Jurkat, Clone E6-1 (cell line): Measurements from ENCODE around the gene PCSK7.

Experiments
- DNase-seq: peaks from one replicate; pipeline ENCODE4 v3.0.0-alpha.2; 2011; ENCODE audit warnings: low read depth, low spot score
- H3K4me3 ChIP-seq: 2 replicates; pipeline ENCODE4 v1.5.1; 2011; ENCODE audit warnings: mild to moderate bottlenecking, low read length, control low read depth, moderate library complexity

PCSK7 gene

DNA sequence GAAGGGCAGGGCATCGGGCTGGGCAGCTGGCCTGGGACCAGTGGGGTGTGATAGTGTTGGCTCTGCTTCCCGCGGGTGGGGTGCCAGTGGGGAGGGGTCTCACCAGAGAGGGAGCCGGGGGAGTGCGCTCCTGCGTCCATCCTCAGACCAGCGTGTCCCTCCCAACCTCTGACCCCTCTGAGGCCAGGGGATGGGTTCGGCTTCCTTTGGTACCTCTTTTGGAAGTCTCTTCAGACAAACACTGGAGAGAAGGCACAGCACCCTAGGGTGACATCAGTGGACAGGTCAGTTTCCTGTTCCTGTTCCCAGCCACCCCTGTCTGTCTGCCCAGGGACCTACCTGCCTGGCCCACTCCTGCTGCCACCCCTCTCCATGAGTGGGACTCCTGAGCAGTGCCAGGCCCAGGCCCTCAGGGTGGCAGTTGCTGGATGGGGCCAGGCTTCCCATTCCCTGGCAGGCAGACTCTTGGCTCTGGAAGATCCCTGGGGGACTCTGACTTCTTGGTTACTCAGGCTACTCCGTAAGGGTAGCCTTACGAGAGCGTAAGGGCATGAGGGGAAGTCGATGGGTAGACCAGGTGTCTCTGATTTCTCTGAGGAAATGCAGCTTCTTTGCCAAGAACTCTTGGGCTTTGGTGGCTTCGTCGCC, 30.1 kb downstream of the PCSK7 start:
- DNase-seq: no peak
- H3K4me3 ChIP-seq: no peak overlapping the region

DNA sequence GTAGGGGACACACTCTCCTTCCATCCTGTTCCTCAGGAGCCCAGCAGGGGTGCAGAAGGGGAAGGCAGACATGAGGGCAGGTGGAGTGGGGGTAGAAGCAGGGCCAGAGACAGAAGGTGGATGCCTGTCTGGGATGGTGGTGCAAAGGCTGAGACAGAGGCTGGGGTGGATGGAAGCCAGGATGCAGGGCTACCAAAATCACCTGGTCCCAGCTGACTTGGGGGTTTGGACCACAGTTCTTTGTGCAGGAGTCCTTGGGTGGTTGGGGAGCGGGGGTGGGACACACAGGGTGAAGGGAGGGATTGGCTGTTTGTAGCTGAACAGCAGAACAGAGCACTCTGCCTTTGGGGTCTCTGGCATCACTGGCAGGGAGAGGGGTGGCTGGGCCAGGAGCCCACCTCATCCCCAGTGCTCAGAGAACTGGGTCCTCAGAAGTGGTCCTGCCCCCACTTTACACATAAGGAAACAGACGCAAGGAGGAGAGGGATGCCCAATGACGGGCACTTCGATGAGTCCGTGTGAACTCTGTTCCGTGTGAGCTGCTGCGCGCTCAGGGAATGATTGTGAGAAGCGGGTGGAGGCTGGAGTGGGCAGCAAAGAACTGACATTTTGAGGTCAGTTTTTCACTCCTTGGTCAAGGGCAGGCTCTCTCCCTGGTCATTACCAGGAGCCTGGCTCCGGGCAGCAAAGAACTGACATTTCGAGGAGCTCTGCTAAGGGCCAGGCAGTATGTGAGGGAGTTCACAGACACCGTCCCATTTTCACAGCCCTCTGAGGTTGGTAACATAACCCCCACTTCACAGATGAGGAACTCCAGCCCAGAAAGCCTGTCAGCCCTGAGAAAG, 30.8 kb downstream of the PCSK7 start:
- no peak for DNase-seq
- no peak overlapping the region for H3K4me3 ChIP-seq

DNA sequence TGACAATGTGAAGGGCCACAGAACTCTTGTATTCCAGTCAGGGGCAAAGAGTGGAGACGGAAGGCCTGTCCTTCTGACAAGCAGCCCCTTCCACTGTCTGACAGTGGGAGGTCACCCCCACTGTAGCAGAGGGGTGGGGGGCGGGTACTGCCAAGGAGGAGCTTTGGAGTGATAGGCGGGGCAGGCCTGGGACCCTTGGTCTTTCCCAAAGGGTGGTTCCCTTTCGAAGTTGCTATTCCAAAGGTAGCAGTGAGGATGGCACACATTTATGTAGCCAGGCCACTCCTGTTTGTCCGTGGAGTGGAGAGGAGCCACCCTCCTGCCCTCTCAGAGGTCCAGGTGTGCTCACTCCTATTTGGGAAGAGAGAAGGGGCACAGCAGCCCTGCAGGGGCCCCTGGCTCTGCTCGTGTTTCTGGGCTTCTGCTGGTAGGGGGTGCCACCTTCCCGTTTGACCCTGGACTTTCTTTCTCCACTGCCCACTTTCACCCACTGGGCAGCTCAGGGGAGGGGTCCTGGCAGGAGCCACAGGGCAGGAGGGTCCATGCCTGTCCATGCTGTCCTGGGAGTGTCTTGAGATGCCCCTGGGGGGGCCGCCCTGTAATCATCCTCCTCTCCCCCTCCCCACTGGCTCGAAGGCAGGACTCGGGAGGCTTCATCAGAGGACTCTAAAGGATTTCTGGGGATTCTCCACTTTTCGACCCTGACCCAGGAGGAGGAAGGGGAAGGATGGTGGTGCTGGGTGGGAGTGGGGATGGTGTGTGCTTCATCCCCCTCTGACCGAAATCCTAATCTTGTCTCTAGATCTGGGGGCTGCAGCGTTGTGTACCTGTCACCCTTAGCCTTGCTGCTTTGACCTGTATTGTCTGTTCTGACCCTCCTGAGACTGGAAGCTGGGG, 31.7 kb downstream of the PCSK7 start:
- no peak overlapping the region for H3K4me3 ChIP-seq
- DNase-seq: no peak

DNA sequence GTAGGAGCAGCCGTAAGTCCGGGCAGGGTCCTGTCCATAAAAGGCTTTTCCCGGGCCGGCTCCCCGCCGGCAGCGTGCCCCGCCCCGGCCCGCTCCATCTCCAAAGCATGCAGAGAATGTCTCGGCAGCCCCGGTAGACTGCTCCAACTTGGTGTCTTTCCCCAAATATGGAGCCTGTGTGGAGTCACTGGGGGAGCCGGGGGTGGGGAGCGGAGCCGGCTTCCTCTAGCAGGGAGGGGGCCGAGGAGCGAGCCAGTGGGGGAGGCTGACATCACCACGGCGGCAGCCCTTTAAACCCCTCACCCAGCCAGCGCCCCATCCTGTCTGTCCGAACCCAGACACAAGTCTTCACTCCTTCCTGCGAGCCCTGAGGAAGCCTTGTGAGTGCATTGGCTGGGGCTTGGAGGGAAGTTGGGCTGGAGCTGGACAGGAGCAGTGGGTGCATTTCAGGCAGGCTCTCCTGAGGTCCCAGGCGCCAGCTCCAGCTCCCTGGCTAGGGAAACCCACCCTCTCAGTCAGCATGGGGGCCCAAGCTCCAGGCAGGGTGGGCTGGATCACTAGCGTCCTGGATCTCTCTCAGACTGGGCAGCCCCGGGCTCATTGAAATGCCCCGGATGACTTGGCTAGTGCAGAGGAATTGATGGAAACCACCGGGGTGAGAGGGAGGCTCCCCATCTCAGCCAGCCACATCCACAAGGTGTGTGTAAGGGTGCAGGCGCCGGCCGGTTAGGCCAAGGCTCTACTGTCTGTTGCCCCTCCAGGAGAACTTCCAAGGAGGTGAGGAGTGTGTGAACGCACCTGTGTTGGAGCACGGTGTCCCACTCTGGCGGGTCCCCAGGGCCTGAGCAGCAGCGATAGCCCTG, 32.6 kb downstream of the PCSK7 start, which contains the start of gene TAGLN:
Gene TAGLN (plus strand): TSS at position 318 of the 863 bp plus-strand sequence. CDS start 3,644 bp downstream, outside the sequence.
- H3K4me3 ChIP-seq: no peak within 1 kb of the TSS
- DNase-seq: no peak

DNA sequence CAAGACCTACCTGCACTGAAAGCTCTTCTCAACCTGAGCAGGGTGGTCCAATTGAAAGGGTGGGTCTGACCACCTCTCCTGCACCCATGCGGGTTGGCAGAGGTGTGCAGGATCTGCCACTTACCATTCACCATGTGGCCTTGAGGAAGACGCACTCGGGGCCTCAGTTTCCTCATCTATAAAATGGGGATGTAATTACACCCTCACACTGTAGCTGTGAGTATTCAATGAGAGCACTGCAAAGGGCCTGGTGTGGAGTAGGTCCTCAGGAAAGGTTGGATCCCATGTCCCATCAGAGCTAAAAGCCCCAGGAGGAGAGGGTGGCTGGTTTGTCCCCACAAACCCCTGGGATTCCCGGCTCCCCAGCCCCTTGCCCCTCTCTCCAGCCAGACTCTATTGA, 33.3 kb downstream of the PCSK7 start:
- DNase-seq: no peak
- H3K4me3 ChIP-seq: no peak overlapping the region

DNA sequence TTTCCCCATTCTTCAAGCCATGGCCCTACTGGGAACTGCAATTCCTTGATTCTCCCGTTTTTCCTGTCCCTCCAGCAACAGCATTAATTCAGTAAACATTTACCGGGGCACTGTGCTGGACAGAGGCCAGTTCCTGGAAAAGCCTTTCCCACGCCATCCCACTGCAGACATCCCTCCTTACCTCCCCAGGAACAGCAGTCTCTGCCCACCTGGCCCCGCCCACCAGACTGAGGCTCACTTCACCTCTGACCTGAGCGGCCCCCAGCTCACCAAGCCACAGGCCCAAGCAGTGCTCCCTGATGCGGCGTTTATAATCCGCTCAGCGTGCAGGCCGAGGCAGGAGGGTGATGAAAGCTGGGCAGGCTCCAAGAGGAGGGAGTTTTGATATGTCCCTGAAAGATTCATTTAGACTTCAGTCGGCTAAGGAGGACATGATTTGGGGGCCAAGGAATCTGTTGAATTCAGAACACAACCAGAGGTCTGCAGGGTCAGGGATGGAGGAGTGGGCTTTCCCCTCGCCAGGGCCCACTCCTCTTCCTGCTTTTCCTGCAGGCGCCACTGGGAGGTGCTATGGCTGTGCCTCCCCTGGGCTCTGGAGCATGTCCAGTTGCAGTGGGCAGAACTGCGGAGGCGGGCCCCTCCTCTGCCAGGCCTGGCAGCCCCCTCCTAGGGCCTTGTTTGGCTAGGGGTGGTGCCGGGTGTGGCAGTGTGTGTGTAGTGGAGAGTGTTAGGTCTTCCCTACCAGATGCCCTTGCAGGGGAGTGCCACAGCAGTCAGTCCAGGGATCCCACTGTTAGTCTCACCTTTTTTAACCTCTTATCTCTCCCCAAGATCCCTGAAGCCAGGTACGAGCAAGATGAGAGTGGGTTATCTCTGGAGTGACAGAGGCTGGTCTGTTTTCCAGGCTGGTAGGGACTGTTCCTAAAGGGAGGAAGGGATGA, 34.1 kb downstream of the PCSK7 start:
- H3K4me3 ChIP-seq: no peak overlapping the region
- no peak for DNase-seq

GRCh38 chr11:117197006-117197405, 34.9 kb downstream of the PCSK7 start:
- no peak for DNase-seq
- H3K4me3 ChIP-seq: no peak overlapping the region

DNA sequence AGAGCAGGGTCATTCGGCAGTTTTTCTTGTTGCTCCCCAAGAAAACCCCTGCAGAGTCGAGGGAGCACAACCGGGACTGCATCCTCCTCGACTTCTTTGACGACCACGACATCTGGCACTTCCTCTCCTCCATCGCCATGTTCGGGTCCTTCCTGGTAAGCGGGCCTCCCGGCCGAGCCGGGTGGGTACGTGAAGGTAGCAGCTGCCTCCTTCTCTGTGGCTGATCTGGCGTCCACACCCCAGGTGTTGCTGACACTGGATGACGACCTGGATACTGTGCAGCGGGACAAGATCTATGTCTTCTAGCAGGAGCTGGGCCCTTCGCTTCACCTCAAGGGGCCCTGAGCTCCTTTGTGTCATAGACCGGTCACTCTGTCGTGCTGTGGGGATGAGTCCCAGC, 36.1 kb downstream of the PCSK7 start:
- H3K4me3 ChIP-seq: no peak overlapping the region
- DNase-seq: no peak

- DNase-seq: no peak
- H3K4me3 ChIP-seq: no peak overlapping the region
Measured at GRCh38 chr11:117195258-117195657, 36.6 kb downstream of the PCSK7 start.

DNA sequence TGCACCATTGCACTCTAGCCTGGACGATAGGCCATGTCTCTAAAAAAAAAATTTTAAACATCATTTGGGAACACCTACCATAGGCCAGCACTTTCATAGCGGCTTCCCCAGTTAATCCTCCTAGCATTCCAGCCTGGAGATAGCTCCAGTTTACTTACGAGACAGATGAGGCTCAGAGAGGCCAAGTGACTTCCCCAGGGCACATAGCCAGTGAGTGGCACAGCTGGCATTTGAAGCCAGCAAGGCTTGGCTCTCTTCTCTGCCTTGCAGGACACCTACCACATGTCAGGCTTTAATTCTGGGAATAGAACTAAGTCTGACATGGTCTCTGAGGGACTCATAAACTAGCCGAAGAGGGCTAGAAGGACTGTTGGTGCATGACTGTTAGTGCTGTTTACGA, 37.6 kb downstream of the PCSK7 start:
- H3K4me3 ChIP-seq: no peak overlapping the region
- DNase-seq: no peak

DNA sequence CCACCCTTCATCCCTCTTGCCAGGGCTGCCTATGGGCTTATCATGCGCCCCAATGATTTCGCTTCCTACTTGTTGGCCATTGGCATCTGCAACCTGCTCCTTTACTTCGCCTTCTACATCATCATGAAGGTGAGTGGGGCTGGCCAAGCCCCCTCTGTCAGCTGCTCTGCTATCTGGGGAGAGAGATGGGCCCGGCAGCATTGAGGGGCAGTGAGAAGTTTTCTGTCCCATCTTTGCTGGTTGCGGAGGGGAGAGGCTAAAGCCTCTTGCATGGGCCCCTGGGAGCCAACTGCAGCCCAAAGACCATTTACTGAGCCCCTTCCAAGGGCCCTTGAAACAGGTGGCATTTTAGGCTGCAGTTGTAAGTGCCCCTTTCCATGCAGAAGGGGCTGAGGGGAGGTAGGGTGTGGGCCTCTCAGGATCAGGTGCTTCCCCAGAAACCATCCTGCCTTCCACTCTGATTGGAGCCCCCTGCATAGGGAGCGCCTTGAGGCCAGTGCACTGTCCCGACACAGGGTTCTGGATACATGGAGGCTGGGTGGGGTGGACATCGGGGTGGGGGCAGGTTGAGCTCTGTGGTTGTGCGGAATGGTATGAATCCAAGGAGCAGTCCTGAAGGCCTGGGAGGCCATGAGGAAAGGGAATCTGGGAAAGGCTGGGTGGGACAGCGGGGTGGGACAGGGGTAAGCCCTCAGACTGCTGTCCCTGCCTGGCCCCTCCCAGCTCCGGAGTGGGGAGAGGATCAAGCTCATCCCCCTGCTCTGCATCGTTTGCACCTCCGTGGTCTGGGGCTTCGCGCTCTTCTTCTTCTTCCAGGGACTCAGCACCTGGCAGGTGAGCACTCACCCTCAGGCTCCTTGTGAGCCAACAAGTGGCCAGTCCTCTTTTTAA, 38.5 kb downstream of the PCSK7 start:
- DNase-seq: no peak
- H3K4me3 ChIP-seq: no peak overlapping the region

GRCh38 chr11:117192401-117192875, 39.4 kb downstream of the PCSK7 start:
- DNase-seq: no peak
- H3K4me3 ChIP-seq: no peak overlapping the region

GRCh38 chr11:117191680-117192400, 40.0 kb downstream of the PCSK7 start:
- DNase-seq: no peak
- H3K4me3 ChIP-seq: no peak overlapping the region

- no peak overlapping the region for H3K4me3 ChIP-seq
- DNase-seq: no peak
Measured at GRCh38 chr11:117189941-117190544, 41.8 kb downstream of the PCSK7 start.

DNA sequence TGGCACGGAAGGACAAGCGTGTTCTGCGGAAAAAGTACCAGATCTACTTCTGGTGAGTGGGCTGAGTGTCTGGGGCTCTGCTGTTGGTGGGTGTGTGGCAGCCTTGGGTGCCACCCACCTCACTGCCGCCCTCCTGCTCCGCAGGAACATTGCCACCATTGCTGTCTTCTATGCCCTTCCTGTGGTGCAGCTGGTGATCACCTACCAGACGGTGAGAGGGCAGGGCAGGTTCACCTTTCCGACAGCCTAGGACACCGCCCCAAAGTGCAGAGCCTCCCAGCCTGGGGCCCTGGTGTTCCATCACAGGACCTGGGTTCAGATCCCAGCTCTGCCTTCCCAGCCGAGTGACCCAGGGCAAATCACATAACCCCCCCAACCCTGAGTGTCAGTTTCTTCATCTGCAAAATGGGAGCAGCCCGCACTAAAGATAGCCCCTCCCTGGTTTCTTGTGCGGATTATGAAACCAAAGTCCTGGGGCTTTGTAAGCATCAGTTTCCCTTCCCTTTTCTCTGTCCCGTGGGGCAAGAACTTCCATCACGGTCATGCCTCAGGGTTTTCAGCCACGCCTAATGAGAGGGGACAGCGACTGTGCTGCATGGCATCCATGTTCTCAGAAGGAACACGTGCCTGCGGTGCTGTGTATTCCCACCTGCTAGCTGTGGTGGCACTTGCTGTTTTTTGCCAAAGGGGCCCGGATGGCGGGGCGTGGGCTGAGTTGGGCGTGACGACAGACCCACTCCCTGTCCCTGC, 42.5 kb downstream of the PCSK7 start:
- H3K4me3 ChIP-seq: no peak overlapping the region
- no peak for DNase-seq
